NCI-H2196 treated with DMSO at 0.1 percent for 48 hours (cell line): ENCODE data around the gene ANK2.
A peak's percentile ranks its signal among the peaks of the same experiment; 100 is the strongest.

Experiments
- DNase-seq: peaks from one replicate; lab custom pipeline; 2025; ENCODE audit not compliant: unreplicated experiment; lab: John Stamatoyannopoulos, UW

Gene ANK2

DNA sequence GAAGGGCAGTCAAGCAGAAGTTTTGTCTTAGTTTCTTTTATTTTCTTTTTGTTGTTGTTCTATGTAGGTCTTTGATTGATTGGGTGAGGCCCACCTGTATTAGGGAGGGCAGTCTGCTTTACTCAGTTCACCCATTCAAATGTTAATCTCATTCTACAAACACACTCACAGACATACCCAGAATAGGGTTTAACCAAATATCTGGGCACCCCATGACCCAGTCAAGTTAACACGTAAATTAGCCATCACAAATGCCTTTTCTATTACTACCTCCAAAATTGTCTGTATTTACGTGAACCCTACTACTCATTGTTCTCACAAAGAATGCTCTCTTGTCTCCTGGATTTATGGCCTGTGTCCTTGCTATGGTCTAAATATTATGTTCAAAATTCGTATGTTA is 339.7 kb downstream of the ANK2 start:
- DNase-seq = no peak

DNA sequence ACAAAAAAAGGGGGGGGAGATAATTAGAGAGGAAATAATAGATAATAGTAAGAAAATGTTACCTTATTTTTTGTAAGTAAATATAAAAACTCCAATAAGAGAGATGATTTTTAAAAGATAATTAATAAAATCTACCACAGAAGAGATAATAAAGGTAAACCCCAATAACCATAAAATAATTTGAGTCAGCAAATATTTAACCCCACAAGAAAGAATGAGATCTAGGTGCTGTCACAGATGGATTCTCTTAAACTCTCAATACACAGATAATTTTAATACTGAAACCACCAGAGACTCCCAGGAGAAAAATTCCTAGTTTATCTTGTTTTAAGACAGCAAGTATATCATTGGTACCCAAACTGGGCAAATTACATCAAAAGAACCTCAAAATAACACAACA is 341.4 kb downstream of the ANK2 start:
- no peak for DNase-seq

DNA sequence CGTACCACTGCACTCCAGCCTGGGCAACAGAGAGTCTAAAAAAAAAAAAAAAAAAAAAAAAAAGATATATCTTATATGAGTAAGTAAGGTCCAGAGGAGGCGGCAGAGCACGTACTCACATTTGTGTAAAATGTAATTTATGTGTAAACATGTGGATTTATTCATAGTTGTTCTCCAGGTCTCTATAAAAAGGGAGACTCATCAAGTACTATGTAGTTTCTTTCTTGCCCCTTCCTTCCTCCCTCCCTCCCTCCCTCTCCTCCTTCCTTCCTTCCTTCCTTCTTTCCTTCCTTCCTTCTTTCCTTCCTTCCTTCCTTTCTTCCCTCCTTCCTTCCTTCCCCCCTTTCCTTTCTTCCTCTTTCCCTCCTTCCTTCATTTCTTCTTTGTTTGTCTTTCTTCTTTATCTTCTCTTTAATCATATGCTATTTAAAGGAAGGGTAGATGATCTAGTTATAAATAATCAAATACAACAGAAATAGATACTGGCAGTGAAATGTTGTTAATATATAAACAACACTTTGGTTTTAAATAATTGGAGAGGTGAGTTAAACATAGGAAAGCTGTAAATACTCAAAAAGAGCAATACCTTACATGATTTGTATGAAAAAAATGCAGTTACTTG is 344.8 kb downstream of the ANK2 start:
- DNase-seq = no peak

DNA sequence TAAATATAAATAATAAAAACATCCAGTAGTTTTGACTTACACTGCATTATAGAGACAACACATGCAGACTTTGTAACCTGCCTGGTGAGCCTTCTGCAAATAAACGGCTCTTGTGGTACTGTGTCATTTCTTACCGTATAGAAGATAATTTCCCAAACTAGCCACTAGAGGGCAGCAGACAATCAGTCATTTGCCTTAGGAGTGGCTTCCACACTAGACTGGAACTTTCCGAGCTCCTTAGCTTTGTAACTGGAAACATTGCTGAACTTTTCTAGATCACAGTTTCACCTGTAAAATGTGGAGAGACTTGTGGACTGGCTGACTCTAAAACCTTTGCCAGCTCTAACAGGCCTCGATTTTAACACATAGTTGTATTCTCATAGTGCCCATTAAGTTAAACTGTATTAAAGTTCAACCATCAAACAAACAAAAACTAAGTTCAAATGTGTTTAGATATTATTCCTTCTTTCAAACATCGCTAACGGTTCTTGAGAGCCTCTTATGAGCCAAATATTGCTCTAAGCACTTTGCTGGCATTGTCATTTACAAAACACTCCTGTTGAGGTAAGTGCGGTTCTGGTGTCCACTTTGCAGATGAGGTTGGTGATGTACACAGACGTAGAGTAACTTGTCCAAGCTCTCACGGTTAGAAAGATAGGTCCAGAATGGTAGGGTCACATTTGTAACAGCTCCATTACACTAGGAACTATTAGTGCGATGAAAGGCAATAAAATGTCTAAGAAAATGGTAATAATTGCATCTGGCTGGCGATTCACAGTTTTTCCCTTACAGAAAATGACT is 345.5 kb downstream of the ANK2 start:
- peak; percentile 24 for DNase-seq

DNA sequence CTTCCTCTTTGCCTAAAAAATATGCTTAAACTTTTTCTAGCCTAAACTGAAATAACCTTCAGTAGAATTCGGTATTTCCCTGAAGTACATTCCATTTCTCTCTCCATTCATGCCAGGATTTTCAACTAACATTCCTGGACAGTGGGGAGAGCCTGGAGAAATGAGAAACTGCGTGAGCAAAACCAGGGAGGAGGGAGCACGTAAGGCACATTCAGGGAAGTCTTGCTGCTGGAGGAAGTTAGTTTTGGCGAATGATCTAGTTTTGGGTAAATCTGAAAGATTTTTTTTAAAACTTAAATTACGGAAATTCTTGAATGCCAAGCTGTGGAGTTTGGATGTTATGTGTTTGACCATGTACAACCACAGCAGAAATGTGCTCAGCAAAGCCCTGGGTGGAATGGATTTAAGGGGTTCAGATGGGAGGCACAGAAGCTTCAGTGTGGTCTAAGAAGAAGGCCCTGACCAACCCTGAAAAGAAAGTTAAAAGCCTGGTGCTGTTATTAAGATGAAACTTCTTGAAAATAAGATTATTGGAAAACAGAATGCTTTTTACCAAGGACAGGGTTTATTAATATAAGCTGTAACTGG is 347.8 kb downstream of the ANK2 start:
- DNase-seq = no peak

DNA sequence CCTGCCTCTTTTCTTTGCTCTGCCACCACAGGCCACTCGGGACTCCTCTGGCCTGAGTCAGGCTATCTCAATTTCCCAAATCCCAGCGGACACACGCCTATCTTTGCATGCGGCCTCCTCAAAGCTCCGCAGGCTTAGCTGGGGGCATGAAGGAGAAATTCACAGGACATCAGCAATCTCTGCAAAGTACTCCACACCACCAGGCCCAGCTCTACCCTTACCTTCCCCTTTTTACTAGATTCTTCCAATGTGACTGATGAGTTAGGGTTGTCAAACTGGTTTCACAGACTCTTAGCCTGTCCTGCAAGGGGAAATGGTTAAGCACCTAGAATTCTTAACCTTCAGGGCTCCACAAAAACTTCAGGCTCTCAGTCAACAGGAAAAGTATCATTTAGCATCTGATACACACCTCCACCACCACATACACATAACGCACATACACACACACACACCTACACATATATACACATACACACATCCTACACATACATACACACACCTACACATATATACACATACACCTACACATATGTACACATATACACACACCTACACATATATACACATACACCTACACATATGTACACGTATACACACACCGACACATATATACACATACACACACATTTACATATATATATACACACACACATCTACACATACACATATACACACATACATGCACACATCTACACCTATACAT is 349.1 kb downstream of the ANK2 start:
- DNase-seq = no peak

DNA sequence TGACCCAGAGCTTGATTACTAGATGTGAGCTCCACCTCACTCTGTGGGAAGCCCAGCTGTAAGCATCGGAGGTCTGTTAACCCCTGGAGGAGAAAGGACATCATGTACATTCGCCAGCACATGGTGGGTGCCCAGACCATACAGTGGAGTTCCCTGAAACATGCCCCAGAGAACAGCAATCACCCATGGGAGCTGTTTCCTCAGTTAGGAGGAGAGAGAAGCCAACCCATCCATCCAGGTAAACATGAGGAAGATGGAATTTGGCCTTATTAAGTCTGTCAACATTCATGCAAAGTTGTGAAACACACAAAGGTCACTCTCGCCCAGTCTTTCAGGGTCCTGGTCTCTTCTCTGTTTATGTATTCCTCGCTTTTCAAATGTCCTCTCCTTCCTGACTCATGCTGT is 354.7 kb downstream of the ANK2 start:
- DNase-seq = no peak

DNA sequence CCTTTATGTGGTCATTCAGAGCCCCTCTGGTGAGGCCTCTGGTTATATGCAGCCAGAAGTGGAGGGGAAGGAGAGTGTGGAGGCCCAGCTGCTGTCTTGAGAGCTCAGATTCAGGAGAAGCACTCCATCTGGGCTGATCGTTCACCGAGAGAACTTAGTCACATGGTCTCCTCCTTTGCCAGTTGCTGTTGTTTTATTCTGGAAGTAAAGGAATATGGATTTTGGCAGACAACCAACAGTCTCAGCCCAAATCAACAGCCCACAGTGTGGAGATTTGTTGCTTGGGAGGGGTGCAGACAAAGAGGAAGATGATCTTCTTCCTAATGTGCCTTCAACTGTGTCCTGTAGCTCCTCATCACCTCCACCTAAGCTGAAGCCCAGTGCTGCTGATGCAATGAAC is 355.4 kb downstream of the ANK2 start:
- no peak for DNase-seq

DNA sequence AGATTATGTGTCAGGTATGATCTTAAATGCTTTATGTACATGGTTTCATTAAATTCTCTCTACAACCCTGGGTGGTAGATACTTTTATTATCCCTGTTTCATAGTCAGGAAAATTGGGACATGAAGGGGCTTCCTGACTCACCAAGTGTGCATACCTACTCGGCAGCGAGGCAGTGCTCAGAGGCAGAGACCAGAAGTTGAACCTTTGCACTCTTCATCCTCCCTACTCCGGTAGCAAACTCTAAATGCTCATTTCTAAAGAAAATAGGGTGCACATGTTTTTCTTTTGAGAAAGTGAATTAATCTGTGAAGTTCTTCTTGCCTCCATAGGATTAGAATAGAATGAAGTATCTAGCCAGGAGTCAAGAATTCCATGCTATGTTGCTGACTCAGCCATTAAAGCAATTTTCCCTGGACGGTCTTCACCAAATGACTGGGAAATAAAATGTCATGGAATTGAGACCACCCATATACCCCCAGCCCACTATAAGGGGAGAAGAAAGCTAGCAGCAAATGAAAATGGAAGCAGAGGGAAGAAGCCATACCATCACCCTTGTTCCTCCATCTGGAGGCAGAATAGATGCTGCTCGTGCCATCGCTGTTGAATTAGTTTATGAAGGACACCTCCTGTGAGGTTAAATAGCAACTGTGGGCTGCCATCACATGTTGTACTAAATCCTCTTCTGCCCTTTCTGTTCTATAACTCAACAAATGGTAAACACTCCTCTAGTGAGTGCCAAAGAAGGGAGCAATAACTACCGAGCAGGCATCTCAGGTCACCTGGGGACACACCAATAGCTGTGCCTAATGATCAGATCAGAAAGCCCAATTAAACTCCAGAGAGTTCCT is 356.6 kb downstream of the ANK2 start:
- DNase-seq = no peak

DNA sequence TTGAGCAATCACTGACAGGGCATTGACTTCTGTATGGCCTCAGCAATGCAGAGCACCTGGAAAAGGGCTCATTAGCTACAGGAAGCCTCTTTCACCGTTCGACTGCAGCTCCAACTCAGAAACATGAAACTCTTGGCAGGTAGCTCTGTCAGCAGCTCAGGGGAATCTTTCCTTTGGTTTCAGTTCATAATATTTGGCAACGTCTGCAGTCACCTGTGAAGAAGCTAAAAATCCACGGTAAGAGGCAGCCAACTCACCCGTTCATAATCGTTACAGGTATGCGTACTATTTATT is 357.2 kb downstream of the ANK2 start:
- DNase-seq = peak; percentile 36

DNA sequence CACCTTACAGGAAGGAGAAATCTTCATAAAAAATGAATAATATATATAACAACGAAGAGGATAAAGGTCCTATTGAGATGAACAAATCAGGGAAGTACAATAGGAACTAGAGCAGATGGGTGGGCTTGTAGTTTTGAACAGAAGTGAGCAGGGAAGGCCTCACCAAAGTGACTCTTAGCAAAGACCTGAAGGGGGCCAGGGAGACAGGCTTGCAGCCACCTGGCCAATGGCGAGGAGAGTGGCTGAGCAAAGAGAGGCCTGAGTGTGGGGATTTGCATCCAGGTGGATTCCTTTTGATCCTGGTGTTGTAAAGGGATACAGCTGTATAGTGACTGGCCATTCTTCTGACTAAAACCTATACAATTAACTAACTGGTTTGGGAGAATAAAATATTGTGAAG is 358.0 kb downstream of the ANK2 start:
- no peak for DNase-seq

DNA sequence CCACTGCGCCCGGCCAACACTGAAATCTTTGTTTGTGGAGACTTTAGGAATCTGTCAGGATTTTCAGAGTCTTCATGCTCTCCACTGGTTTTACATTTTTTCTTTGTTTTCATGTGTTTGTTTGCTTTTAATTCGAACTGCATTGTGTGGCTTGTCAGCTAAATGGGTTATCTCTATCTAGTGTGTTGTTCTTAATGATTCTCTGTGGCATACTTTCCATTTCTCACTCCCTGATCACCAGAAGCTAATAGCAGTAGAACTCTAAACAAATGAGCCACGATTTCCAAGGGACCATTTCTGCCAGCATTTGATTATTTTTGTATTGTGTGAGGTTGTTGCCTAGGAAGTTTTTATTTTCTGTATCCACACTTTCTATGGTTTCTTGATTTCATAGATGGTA is 359.7 kb downstream of the ANK2 start:
- DNase-seq = no peak

DNA sequence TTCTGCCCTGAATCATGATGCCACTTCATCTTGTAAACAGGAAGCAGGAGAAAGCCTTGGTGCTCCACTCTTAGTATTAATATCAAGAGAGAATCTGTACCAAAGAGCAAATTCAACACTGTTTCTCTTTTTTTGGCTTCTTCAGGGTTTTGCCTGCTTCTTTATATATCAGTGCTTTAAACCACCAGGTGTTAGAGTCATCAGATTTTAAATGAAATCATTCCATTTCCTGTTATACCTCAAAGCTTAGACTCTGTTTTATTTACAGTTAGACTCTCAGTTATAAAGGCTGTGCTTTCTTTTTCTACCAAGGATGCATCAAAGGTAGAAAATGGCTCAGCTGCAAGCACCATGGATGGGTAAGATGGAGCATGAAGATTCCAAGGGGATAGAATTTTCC is 361.2 kb downstream of the ANK2 start:
- DNase-seq = no peak

DNA sequence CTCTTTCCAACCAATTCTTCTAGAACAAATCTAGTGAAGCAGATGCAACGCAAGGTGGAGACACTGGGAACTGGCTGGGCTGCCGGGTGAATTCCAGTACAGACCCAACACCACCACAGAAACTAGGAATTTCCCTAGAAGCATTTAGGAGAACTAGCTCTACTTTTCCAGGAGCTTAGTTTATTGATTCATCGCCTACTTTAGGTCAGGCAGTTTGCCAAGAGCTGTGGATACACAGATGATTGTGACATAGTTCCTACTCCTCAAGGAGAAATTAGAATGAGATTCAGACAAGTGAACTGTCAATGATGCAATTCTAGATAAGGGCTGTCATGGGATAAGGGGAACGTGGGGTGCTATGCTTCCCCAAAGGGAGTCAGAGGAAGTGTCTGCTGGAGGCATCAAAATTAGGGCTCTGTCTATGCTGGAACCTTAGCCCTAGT is 362.1 kb downstream of the ANK2 start:
- no peak for DNase-seq

DNA sequence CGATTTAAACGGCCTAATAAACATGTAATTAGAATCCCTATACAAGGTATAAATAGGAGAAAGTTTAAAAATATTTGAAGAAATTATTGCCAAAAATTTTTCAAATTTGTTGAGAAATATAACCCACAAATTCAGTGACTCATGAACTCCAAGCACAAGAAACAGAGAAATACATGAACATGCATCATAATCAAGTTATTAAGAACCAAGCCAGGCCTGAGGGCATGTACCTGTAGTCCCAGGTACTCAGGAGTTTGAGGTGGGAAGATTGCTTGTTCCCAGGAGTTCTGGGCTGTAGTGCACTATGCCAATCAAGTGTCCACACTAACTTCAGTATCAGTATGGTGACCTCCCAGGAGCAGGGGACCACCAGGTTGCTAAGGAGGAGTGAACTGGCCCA is 370.2 kb downstream of the ANK2 start:
- DNase-seq = no peak

DNA sequence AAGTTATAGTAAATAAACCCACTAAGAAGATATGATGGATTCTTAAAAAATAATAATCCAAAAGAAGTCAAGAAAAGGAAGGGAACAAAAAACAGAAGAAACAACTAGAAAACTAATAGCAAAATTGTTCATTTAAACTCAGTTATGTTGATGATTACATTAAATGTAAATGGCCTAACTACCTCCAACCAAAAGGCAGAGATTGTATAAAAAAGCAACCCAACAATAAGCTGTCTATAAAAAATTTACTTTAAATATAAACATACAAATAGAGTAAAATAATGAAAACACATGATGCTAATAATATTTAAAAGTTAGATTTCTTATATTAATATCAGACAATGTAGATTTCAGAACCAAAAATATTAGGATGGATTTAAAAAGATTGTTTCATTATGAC is 371.5 kb downstream of the ANK2 start:
- DNase-seq = no peak

DNA sequence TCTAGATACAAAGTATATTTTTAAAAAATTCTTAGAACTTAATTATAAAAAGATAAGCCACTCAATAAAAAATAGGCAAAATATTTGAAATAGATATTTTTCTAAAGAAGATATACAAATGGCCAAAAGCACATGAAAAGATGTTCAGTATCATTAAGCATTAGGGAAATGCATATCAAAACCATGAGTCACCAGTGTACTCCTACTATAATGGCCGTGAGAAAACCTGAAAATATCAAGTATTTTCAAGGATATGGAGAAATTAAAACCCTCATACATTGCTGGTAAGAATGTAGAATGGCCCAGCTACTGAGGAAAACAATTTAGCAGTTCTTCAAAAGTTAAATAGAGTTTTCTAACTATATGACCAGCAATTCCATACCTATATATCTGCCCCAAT is 374.2 kb downstream of the ANK2 start:
- DNase-seq = no peak

DNA sequence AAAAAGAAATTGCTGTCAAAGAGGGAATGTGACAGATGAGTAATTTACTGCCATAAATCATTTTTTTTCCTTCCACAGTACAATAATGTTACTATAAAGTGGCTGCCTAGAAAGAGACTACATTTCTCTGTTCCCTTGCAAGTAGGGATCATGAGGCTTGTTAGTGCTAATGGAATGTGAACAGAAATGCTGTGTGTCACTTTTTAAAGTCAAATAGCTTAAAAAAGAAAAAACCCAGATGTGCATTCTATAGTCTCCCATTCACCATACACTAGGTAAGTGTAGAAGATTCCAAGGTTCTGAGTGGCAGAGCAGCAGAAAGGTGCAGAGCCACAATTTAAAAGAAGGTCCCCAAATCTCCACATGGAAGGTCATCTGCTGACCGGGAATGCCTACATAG is 383.7 kb downstream of the ANK2 start:
- no peak for DNase-seq
